8988T (cell line): ENCODE measurements around the gene COL20A1.

Experiments
- DNase-seq: peaks from one replicate; pipeline ENCODE4 v3.0.0; 2011

Gene COL20A1

DNA sequence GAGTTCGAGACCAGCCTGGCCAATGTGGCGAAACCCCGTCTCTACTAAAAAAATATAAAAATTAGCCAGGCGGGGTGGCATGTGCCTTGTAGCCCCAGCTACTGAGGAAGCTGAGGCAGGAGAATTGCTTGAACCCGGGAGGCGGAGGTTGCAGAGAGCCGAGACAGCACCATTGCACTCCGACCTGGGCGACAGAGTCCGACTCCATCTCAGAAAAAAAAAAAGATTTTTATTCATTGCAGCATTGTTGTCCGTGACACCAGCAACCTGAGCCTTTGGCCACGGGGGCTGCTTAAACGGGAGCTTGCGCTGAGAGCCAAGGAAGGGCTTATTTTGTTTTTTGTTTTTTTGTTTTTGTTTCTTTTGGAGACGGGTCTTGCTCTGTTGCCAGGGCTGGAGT, 13.1 kb upstream of the COL20A1 start:
- no peak for DNase-seq

DNA sequence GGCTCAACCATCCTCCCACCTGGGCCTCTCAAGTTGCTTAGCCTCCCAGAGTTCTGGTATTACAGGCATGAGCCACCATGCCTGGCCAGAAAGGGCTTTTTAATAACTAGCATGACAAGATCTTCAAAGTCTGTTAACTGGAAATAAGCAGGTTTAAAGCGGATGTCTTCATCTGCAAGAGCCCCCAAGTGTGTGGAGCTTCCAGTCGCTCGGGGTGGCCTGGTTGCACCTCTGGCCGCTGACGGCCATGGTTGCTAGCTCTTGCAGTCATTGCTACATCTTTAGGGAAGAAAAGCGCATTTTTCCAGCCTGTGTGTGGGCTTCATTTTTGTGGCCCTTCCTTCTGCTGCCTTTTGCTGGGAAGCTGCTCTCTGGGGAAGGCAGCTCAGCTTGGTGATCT, 12.6 kb upstream of the COL20A1 start:
- DNase-seq = no peak

DNA sequence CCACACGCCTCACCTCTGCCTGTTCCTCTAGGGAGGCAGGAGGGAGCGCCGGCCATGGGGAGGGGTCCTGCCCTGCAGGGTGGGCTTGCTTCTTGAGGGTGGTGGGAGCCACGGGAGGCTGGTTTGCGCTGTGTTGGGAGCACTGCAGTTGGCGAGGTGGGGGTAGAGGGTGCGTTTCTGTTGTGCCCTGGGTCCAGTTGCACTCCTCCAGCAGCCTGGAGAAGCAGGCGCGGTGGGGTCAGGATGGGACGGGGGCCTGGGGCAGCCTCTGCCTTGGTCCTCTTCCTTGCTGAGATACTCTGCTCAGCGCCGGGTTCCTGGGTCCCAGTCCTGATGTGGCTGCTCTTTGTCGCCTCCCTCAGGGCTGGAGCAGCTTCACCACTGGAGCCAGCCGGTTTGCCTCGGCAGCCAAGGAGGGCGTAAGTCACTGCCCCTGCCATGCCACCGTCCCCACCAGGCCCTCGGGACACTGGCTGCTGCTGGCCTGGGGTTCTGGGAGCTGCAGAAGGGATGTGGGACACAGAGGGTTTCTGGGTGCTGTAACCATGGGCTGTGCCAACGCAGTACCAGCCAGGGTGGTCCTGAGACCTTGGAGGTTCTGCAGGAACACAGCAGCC, 11.9 kb upstream of the COL20A1 start:
- peak; percentile 94 for DNase-seq

DNA sequence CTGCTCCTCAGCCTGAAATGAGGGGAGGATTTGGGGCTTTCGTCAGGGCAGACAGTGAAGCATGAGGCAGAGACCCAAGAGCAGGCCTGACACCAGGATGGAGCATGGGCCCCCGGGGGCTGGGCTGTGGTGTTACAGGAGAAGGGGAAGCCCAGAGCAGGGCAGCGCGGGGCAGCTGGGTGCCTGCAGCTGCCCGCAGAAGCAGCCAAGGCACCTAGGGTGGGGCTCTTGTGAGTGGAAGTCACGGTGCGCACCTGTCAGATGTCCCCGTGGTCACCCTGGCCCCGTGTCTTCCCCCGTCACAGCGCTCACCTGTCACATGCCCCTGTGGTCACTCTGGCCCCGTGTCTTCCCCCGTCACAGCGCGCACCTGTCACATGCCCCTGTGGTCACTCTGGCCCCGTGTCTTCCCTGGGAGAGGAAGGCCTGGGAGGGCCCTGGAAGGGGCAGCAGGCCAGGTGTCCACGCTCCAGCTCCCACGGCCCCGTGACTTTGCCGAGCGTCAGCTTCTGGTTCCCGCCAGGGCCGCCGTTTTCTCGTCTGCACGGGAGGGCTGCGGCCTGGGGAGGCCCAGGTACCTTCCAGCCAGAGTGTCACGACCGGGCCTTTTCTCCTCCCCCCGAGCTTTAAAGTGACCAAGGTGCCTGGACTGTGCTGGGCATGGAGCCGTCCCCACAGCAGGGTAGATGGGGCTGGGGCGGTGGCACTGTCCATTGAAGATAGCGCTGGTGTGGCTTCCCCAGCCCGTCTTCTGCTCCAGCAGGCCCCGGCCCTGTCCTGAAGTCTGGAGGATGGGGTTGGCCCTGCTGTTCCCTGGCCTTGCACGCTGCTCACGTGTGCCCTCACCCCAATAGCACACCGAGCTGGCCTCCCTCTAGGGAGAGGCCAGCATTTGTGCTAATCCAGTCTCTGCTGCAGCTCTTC, 11.0 kb upstream of the COL20A1 start:
- no peak for DNase-seq

DNA sequence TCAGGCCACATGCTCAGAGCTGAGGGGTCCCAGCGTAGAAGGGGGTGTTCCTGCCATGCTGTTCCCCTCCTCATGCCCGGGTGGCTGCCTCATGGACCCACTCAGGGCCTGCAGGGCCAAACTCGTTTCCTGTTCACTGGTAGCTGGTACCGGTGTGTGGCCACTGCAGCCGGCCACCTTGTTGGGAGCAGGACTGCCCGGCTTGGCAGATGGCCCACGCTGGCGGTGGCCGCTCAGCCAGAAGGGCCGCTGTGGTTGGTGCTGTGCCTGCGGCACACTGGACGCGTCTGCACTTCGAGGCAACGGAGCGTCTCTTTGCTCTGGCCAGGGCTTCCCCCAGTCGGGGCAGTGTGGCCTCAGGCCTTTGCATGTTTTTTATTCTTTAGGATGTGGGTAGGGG, 10.0 kb upstream of the COL20A1 start:
- DNase-seq = no peak

DNA sequence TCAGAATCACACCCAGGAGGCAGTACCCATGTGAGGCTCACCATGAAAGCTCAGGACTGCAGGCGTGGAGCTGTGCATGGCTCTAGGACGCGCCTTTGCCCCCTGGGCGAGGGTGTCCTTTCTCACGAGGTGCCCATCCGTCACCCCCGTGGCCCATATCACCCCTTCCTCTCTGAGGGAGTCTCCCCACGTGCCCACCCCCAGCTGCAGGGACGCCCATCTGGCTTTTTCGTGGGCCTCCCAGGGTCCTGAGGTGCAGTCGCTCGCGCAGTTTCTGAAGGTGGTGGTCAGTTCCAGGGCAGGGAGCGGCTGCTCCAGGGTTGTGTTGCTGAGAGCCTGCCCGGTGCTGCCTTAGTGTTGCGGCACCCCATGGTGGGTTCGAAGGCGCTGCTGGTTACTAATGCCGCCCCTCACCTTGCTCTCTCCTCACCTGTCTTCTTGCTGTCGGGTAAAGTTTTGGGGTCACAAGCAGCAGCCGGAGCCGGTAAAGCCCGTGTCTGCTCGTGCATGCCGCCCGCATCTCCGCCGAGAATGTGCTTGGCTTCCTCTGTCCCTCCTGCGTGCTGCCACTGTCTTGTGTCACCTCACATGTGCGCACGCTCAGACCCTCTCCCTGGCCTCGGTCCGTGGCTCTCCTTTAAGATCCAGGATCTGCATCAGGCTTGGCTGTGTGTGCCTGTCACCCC, 9.4 kb upstream of the COL20A1 start:
- DNase-seq = no peak

DNA sequence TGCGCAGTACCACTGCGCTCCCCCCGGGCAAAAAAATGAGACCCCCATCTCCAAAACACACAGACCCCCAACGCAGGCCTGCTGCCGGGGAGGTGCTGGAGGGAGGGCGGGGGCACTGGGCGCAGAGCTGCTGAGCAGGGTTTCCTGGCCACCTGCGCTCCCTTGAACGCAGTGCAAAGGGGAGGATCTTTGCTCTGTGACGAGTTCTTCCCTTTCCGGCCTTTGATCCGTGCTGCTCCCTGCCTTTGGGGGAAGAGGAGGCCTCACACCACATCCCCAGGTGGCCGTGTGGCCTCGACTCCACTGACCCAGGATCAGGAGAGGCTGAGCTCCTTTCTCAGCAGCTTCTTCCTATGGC, 8.9 kb upstream of the COL20A1 start:
- DNase-seq = no peak

DNA sequence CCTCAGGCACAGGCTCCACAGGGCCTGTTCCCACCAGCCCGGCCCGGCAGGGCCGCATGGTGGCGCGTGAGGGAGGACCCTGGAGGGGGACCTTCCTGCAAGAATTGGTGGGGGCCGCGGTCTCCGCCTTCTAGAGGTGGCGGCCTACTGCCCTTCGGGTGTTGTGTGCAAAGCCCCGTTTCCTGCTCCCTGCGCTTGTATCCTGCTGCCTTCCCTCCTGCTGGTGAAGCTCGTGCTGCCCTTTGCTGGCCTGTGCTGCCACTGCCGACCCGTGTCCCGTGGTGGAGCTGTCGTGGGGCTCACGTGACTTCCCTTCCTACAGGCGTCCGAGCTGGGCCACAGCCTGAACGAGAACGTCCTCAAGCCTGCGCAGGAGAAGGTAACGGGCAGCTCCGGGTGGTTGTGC, 8.4 kb upstream of the COL20A1 start:
- DNase-seq = no peak

DNA sequence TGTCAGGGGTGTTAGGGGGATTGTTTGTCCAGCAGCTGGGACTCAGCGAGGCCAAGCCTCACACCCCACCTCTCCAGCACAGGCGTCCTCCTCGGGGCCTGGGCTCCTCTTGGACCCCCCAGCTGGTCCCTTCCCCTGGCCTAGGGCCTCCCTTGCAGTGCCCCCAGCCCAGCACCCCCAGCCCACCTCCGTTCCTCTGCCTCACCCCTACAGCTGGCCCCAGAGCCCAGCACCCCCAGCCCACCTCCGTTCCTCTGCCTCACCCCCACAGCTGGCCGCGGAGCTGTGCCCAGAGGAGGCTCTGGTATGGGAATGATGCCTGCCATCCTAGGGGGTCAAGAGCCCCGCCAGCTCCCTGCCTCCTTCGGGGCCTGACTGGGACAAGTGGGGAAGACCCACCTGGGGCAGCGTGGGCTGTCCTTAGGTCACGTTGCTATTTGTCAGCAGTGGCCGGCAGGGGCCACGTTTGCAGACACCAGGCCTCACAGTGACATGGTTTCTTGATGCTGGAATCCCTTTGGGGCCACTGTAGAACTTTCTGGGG, 7.9 kb upstream of the COL20A1 start:
- no peak for DNase-seq

DNA sequence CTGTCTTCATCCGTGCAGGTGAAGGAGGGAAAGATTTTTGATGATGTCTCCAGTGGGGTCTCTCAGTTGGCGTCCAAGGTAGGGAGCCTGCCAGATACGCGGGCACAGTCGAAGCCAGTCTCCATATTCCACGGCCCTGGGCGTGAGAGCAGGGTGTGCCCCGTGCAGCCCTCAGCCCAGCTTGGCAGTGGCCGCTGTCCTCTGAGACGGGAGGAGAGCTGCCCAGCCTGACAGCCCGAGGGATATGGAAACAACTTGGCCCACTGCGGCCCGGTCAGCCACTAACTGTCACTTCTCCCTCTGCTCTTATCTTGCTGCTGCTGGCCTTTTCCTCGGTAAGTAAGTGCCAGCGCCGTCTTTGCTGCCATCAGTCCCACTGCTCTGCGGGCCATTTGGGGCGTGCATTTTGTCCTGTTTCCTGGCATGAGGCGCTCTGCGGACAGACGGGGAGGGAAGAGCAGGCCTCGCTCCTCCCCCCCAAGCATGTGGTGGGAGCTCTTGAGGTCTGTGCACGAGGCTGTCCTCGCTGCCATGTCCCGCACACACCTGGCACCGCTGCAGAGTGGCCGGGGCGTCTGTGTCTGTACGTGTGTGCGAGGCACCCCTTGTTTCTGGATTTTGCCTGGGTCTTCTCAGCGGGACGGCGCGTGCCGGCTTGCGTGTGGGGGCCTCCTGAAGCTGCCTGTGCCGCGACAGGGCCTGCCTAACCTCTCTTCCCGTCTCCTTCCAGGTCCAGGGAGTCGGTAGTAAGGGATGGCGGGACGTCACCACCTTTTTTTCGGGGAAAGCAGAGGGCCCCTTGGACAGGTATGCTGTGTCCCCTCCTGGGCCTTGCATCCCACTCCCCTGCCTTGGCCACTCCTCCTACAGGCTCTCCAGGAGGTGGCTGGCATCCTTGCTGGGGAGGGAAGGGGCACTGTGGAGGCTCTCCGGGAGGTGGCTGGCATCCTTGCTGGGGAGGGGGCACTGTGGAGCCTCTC, 7.1 kb upstream of the COL20A1 start:
- DNase-seq = no peak

DNA sequence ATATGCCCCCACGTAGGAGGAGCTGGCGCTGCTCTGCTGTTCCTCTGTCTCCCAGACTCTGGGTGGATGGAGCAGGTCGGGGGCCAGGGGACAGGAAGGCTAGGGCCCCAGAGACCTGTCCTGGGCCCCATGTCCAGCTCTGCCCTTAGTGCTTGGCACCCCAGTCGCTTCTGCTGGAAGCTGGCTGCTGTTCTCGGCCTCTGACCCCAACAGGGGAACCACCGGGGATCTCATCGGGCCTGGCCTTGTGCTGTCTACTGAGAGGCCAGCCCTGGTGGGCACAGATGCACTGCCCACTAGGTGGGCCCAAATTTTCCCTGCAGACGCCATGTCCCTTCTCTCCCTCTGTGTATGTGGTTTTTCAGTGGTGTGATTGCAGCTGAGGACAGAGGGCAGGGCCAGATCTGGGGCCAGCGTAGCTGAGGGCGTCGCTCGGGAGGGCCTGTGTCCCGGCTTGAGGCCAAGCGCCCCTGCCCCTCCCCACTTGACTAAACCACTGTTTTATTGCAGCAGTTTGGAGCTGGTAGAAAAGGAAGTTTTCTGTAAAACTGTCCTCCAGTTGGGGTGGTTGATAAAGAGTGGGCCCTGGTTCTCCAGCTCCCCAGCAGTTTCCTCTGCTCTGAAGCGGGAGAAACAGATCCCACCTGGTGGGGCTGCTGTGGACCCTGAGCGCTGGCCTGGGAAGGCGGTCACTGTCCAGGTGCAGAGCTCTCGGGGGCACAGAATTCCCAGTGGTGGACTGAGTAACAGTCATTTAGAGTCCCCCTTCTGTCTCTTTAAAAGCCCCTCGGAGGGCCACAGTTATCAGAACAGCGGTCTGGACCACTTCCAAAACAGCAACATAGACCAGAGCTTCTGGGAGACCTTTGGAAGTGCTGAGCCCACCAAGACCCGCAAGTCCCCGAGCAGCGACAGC, 5.9 kb upstream of the COL20A1 start:
- no peak for DNase-seq

DNA sequence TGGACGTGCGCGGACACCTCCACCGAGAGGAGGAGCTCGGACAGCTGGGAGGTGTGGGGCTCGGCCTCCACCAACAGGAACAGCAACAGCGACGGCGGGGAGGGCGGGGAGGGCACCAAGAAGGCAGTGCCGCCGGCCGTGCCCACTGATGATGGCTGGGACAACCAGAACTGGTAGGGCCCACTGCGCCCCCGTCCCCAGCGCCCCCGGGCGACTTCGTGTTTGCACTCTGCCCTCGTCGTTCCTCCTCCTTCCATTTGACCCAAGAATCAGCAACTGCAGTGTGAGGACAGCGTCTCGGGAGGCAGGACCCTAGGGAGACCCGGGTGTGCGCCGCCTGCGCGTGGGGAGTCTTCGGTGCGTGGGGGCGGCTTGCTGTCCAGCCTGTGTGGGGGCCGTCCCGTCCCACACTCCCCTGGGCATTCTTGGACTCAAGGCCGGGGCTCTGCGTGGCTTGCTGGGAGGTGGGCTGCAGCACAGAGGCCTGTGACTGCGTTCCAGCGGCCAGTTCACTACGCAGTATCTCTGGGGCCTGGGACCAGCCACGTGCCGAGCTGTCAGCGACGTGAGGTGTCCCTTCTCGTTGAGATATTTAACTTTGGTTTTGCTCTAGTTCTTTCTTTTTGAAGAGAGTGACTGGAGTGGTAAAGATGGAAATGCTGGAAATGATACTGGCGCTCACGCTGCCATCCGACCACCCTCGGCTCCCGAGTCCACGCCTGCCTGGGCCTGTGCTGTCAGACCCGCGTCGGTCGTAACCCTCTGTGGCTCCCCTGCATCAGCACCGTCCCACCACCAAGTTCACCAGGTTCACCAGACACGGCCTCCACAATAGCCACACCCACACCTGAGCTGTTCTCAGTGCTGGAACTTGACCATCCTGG, 5.0 kb upstream of the COL20A1 start:
- no peak for DNase-seq

DNA sequence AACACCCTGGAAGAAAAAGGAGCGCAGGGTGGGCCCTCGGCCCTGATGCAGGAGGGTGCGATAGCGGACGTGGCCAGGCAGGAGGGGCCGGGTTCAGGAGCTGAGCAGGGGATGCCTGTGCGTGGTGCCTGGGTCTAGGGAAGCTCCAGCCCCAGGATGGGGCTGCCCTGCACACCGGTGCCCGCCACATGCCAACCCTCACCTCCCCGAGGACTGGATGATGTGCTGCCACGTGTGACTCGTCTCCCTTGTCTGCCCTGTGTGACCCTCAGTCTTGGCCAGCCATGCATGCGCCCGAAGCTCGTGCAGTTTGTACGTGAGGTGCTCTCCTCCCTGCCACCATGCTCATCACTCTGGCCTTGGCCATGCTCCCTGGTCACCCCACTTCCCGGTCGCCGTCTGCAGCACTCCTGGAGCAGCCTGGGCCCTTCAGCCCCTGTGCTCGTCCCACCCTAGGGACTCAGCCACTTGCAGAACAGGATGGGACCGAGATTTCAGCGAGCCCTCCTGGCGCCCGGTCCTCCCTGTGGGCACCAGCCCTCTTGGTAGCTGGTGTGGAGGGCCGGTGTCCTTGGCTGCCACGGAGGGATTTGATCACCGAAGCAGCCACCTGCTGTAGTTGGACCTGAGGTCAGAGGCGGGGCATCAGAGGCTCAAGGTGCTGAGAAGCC, 4.3 kb upstream of the COL20A1 start:
- DNase-seq = no peak

DNA sequence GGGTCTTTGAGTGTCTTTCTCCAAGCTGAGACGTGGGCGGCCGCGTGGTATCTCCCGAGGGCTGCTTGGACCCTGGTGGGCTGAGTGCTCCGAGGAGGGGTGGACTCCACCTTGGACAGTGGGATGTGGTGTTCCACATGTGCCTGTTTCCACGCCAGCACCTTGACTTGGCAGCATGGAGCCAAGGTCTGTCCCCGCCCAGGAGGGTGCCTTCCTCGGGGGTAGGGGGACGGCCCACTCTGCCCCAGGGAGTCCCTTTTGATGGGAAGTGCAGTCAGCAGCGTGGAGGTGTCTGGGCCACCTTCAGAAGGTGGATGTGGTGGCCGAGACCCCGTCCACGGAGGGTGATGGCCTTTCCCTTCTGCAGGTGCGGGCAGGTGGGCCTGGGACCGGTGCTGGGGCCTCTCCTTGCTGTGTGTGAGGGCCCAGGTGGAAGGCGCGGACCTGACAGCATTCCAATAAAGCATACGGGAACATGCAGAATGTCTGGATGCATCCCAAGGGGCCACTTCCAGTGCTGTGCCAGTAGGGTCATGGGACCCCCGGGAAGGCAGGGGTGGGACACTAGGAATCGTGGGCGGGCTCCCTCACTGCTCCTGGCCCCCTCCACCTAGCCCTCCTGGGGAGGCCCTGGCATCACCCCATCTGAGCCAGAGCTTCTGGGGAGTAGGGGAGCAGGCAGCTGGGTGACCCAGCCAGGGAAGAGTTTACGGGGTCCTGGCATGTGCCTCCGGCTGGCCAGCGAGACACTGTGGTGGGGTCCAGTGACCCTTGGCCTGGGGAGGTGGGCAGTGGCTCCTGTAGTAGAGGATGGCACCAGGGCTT, 3.5 kb upstream of the COL20A1 start:
- no peak for DNase-seq

DNA sequence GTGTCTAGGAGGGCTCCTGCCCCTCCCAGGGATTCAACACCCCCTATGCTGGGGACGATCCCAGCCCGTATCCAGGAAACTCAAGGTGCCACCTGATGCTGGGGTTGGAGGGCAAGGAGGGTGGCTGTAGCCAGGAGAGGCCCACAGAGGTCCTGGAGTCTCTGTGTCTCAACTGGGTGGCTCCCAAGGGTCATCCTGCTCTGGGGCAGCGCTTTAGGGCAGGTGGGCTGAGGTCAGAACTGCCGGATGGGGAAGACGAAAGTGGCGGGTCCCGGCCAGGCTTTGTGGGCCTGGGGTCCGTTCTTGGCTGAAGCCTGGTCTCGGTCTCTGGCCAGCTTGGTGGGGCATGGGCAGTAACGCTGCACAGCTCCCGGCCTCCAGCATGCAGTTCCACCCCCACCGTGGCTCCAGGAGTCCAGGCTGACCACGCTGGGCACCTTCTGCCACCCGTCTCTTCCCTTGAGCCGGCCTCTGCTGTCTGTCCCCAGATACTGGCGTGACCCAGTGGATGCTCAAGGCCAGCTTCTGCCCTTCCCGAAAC, 2.8 kb upstream of the COL20A1 start:
- DNase-seq = no peak

DNA sequence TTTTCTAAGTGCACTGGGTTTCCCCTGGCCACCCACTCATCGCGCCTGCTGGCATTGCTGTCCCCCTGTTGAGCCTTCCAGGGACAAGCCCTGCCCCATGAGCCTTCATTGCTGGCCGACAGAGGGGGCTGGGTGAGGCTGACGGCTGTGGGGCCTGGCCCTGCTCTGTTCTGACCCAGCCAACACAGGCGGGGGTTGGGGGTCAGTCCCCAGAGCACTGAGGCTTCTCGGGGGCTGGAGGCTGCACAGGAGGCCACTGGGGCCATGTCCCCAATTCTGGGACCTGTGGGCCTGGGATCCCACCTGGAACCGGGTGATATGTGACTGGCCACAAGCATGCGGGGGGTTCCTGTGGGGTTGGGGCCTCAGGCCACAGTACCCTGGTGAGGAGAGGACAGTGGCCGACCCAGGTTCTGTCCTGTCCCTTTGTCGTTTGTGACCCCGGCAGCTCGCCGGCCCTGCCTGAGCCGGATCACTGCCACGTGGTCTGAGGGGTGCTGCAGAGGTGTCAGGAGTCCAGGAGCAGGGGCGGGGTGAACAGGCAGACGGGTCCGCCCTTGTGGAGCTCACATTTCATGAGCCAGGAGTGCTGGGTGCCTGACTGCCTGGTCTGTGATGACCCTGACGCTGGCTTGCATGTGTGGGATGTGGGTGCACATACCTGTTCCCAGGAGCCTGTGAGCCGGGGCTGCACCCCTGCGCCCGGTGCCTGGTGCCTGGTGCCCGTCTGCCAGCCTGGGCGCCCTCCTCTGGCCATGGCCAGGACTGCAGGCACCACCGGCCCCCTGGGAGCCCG, 2.1 kb upstream of the COL20A1 start:
- peak; percentile 100 for DNase-seq

DNA sequence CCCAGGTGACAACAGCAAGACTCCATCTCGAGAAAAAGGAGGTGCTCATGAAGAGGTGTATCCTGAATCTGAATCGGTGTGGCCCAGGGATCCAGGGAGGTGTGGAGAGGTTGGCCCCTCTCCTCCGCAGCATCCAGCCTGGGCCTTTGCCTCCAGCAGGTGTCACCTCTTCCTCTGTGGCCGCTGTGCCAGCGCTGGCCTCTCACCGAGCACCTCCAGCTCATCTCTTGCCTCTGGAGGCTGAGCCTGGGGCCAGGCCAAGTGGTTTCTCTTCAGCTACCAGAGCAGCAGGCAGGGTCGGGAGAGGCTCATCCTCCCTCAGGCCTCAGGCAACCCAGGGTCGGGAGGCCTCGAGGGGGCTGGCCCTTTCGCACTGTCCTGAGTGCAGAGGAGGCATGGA, 1.2 kb upstream of the COL20A1 start:
- DNase-seq = no peak

DNA sequence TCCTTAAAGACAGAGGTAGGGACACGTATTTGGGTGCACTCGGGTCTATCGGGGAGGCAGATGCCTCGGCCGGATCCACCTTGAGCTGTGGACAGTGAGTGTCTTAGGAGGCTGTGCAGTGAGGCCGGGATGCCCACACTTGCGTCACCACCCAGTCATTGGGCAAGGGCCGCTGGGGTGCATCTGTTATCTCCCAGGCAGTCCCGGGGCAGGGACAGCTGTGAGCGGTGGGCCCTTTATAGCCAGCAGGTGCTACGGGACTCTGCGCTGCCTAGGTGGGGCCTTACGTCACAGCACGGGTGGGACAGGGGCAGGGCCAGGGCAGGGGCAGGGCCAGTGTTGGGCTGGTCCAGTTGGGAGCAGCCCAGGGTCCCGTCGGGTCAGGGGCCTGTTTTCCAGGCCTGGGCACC, 689 bp upstream of the COL20A1 start:
- DNase-seq = no peak
